Fibroblast of peridontal ligament (primary cell): Measurements from ENCODE around the gene ADAM22.
"Not testable (repeated sequence)": the region's sequence is repeated elsewhere in the genome, so short reads cannot be mapped to it uniquely, and the experiment has no call there.

Source experiments
- DNase-seq: peaks from one replicate; pipeline ENCODE4 v3.0.0-alpha.2; 2010; ENCODE audit errors: extremely low read depth

Gene ADAM22

GRCh38 chr7:87933953-87934698 lies at the start of gene ADAM22:
ADAM22 (plus strand) TSS chr7:87934251; CDS start chr7:87934466, 215 bp downstream.
- DNase-seq: peak; percentile 63

- no peak for DNase-seq
These were observed 49.0 kb upstream of the ADAM22 start for GRCh38 chr7:87885018-87885417.

- DNase-seq: peak; percentile 82
These were observed 47.2 kb upstream of the ADAM22 start for GRCh38 chr7:87886875-87887274.

GRCh38 chr7:87895363-87895762 lies 38.7 kb upstream of the ADAM22 start:
- DNase-seq: no peak

GRCh38 chr7:87899255-87899654 lies 34.8 kb upstream of the ADAM22 start:
- no peak for DNase-seq

GRCh38 chr7:87907136-87907906 lies 26.7 kb upstream of the ADAM22 start:
- DNase-seq: not testable (repeated sequence)

- DNase-seq: not testable (repeated sequence)
These were observed 25.2 kb upstream of the ADAM22 start for GRCh38 chr7:87908814-87909213.

GRCh38 chr7:87912121-87912520 lies 21.9 kb upstream of the ADAM22 start:
- no peak for DNase-seq

- no peak for DNase-seq
These were observed 15.3 kb upstream of the ADAM22 start for GRCh38 chr7:87918740-87919139.

- no peak for DNase-seq
These were observed 14.2 kb upstream of the ADAM22 start for GRCh38 chr7:87919875-87920274.

GRCh38 chr7:87920578-87920977 lies 13.5 kb upstream of the ADAM22 start:
- DNase-seq: no peak

GRCh38 chr7:87922759-87923395 lies 11.2 kb upstream of the ADAM22 start:
- not testable (repeated sequence) for DNase-seq

- peak; percentile 24 for DNase-seq
These were observed 7.2 kb upstream of the ADAM22 start for GRCh38 chr7:87926581-87927461.

- DNase-seq: no peak
These were observed 472 bp upstream of the ADAM22 start for GRCh38 chr7:87933605-87933952.

GRCh38 chr7:87934699-87935383 lies 790 bp downstream of the ADAM22 start:
- DNase-seq: peak; percentile 6

- DNase-seq: no peak
These were observed 1.3 kb downstream of the ADAM22 start for GRCh38 chr7:87935384-87935706.

GRCh38 chr7:87941138-87941537 lies 7.1 kb downstream of the ADAM22 start:
- no peak for DNase-seq

- DNase-seq: no peak
These were observed 10.5 kb downstream of the ADAM22 start for GRCh38 chr7:87944547-87944946.

GRCh38 chr7:87945926-87946325 lies 11.9 kb downstream of the ADAM22 start:
- not testable (repeated sequence) for DNase-seq

GRCh38 chr7:87948371-87948770 lies 14.3 kb downstream of the ADAM22 start:
- DNase-seq: no peak

GRCh38 chr7:87959336-87959735 lies 25.3 kb downstream of the ADAM22 start:
- no peak for DNase-seq
